Epithelial cell of proximal tubule (primary cell): ENCODE data around the gene CX3CL1. TPM values are rescaled to one million over a fixed set of nuclear protein-coding genes. Genes with fewer than 3 reads are reported as not detected.
"Not testable (repeated sequence)": the region's sequence is repeated elsewhere in the genome, so short reads cannot be mapped to it uniquely, and the experiment has no call there.

Source experiments
- DNase-seq: peaks from one replicate; pipeline ENCODE4 v3.0.0-alpha.2; 2011; ENCODE audit warnings: low read depth
- H3K4me3 ChIP-seq: 2 replicates; pipeline ENCODE4 v1.5.1; 2011; ENCODE audit warnings: low read depth, mild to moderate bottlenecking, low read length
- total RNA-seq: library from RNA; depleted of rRNA; stranded (reverse); fragments of >200 nt; gene quantifications from 2 replicates; pipeline ENCODE4 v1.2.3, GENCODE V29; 2015
- TF ChIP-seq, protein P1 (sequence below): conservative IDR thresholded peaks from 2 replicates; pipeline ENCODE4 v1.5.1; 2012; ENCODE audit warnings: low read depth, mild to moderate bottlenecking, low read length

The CX3CL1 gene
- total RNA-seq, 1 donor from 2014 or later: 13.5 TPM

DNA sequence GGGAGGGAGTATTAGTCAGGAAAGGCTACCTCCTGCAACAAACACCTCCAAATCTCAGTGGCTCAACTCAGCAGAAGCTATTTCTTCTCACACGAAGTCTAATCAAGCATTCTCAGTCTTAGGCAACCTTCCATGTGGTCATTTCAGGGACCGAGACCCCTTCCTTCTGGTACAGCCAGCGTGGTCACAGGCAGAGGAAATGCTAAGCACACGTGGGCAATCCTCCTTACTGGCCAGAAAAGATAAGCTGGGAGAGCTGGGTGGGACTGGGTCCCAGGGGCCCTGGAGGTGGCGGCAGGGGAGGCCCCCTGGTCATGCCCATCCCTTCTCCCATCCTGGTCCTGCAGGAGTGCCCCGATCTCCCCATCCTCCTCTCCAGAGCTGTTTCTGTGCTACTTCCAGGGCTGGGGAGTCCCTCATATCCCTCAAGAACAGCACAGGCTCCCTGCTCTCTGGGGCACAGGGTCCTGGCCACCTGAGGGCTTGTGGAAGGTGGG is 5.7 kb upstream of the CX3CL1 start:
- TF ChIP-seq, protein P1, sequence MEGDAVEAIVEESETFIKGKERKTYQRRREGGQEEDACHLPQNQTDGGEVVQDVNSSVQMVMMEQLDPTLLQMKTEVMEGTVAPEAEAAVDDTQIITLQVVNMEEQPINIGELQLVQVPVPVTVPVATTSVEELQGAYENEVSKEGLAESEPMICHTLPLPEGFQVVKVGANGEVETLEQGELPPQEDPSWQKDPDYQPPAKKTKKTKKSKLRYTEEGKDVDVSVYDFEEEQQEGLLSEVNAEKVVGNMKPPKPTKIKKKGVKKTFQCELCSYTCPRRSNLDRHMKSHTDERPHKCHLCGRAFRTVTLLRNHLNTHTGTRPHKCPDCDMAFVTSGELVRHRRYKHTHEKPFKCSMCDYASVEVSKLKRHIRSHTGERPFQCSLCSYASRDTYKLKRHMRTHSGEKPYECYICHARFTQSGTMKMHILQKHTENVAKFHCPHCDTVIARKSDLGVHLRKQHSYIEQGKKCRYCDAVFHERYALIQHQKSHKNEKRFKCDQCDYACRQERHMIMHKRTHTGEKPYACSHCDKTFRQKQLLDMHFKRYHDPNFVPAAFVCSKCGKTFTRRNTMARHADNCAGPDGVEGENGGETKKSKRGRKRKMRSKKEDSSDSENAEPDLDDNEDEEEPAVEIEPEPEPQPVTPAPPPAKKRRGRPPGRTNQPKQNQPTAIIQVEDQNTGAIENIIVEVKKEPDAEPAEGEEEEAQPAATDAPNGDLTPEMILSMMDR: no peak
- H3K4me3 ChIP-seq: no peak overlapping the region
- DNase-seq: no peak

DNA sequence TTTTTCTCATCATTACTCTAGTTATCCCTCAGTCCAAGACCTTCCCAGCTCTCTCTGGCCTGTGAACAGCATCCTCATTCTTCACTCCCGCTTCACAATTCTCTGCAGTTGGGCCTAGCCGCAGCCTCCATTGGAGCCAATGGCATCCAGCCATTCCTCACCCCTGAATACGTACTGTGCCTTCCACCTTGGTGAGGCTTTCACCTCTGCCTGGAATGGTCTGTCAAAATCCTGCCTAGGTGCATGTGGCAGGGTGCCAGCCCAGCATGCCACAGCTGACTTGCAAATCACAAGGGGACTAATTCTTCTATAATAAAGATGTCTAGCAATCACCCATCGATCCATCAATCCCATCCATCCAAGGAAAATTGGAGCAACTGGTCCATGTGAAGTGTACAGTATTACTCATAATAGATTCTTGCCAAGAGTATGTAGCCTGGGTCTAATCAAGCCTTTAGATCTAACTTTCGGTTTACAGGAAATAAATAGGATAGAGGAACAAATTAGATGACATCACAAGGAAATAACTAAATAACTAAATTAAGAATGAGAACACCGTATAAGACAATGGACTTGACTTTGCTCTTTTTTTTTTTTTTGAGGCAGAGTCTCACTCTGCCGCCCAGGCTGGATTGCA is 5.1 kb upstream of the CX3CL1 start:
- no peak for DNase-seq
- no peak overlapping the region for H3K4me3 ChIP-seq
- TF ChIP-seq, protein P1: no peak

DNA sequence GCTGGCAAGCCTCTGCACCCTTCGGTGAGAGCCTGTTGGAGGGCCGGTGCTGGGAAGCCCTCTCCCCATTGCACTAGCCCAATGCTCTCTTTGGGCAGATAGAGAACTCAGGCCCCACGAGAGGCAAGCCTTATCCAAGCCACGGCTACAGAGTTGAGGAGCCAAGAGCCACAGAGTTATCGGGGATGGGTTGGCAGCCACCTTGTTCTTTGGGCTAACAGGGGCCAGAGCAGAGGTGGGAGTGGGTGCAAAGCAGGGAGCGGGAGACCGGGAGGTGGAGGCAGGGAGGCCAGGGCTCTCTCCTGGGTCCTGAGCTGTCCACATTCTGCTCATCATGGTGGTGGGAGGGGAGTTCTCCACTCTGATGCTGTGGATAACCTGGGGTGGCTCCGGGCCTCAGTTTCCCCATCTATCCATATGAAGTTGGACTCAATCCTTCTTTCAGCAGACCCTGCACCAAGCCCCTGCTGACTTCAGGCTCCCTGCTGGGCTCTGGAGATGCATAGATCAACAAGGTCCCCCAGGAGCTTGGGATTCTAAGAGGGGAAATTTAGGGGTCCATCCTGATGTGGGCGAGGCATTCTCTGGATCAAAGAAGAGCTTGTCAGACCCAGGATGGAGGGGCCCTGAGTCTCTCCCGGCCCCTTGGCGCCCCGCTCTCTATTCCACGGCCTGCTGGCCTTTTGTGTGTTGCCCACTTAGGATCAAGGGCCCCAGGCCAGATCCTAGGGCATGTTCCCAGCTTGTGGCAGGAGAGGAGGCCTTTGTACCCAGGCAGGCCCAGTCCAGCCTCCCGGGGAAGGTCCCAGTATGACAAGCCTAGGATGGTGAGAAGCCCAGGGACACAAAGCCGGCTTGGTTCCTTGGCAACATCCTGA is 557 bp upstream of the CX3CL1 start:
- TF ChIP-seq, protein P1: no peak
- H3K4me3 ChIP-seq: peak overlapping the region; percentile 62
- DNase-seq: no peak

DNA sequence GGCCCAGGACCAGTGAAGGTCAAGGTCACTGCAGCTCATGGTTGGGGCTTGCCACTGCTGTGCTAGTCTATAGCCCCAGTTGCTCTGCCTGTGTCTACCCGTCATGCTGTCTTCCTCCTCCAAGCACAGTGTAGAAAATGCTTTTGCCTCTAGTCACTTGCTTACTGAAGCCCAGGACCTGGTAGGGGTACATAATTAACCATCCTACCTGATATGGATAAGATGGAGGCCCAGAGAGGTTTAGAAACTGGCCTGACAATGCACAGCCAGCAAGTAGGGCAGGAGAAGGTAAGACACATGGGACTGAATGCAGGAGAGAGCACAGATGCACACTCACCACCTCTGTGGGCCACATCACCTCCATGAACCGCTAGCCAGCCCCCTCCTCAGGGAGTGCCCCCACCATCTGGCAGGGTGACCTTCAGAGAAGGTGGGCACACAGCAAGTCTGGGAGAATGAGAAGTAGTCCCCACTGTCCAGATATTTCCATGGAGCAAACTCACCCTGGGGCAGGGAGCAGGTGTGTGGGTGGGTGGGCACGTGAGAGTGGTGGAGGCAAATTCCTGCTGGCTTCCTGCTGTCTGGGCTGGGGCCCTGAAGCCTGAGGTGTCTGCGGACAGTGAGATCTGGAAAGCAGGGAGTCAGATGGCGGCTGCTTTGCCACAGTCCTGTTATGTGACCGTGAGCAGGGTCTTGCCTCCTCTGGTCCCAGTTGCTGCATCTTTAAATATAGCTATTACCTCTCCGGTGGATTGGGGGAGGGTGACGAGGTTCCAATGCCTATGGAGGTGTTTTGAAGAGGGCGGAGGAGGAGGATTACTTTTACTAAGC is 1.0 kb downstream of the CX3CL1 start:
- TF ChIP-seq, protein P1: no peak
- no peak for DNase-seq
- H3K4me3 ChIP-seq: peak overlapping the region; percentile 62

DNA sequence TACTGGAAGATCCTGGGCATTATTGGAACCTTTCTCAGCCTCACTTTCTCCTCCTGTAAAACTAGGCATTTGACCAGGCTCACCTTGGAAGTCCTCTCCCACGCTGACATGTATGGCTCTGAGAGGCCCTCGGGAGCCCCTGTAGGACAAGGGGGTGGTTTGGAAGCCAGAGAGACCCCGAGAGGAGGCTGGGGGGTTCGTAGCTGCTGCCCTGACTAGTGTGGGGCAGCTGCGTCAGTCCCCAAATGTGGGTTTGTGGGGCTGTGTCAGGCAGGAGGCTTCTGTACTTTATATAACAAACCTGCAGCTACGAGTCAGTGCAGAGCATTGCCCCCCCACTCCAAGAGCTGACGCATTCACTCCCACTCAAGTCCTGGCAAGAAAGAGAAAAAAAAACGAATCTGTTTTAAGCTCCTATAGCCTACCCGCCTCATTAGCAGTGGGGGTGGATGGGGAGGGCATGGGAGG is 1.8 kb downstream of the CX3CL1 start:
- DNase-seq: no peak
- TF ChIP-seq, protein P1: no peak
- peak overlapping the region; percentile 62 for H3K4me3 ChIP-seq

DNA sequence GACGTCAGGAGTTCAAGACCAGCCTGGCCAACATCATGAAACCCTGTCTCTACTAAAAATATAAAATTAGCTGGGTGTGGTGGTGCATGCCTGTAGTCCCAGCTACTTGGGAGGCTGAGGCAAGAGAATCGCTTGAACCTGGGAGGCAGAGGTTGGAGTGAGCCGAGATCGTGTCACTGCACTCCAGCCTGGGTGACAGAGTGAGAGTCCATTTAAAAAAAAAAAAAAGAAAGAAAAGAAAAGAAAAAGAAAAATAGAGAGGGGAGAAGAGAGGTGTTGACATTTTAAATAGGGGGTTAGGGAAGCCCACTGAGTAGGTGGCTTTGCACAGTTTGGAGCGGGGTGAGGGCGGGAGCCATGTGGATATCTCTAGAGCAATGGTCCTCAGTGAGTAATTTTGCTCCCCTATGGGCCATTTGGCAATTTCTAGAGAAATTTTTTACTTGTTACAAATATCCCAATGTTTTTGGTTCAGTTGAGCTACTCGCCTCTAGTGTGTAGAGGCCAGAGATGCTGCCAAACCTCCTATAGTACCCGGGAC is 2.7 kb downstream of the CX3CL1 start:
- H3K4me3 ChIP-seq, DNase-seq: not testable (repeated sequence)
